PFSK-1 (cell line): ENCODE measurements around the gene NEDD4L.

Experiments
- POLR2AphosphoS5 ChIP-seq: IDR thresholded peaks from 2 replicates; pipeline ENCODE4 v1.6.1; 2012; ENCODE audit warnings: low read depth, mild to moderate bottlenecking, control low read depth, low read length, moderate library complexity
- SIN3A ChIP-seq: IDR thresholded peaks from 2 replicates; pipeline ENCODE4 v1.6.1; 2012; ENCODE audit warnings: mild to moderate bottlenecking, low read length, moderate library complexity, borderline replicate concordance; ENCODE audit not compliant: insufficient read depth
- TAF1 ChIP-seq: IDR thresholded peaks from 2 replicates; pipeline ENCODE4 v1.6.1; 2012; ENCODE audit warnings: low read length, control low read depth, borderline replicate concordance; ENCODE audit not compliant: insufficient read depth
- TF ChIP-seq, protein P1 (sequence below), 2 experiments: IDR thresholded peaks; 2 replicates each; pipeline versions ENCODE4 v1.6.1 to v1.8.0; 2011 to 2012; ENCODE audit warnings: low read depth in 2 of 2, low read length in 2 of 2, control low read depth in 1 of 2, inconsistent platforms in 1 of 2, mild to moderate bottlenecking in 1 of 2, moderate library complexity in 1 of 2; ENCODE audit not compliant: insufficient read depth in 1 of 2

DNA sequence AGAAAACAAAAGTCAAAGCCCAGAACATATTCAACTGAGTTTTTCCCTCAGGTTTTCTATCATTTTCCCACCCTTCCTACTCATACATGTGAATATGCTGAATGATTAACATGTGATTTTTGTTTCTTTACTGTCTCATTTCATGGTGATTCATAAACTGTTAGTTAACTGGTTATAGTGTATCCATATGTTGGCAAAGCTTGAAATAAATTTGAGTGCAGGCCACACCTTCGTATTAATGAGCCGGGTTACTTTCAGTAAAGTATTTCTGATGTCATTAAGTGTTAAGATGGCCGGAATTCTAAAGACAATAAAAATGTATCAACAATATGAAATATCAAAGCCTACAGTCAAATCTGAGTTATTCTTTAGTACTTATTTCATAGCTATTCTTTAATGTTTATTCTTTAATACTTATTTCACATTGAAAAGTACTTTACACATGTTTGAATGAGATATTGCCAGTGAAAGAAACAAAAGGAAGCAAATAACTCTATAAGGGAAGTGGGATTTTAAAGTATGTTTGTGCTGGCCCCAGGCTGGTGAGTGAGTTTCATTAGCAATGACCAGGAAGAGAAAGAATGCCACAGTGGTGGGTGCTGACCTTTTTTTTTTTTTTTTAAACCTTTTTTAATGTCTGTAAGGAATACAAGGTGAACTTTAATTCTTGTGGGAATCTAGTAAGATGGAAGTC, 178.6 kb downstream of the NEDD4L start:
- TF ChIP-seq POLR2AphosphoS5 (no peak), SIN3A (no peak), TAF1 (no peak)
- TF ChIP-seq, protein P1, sequence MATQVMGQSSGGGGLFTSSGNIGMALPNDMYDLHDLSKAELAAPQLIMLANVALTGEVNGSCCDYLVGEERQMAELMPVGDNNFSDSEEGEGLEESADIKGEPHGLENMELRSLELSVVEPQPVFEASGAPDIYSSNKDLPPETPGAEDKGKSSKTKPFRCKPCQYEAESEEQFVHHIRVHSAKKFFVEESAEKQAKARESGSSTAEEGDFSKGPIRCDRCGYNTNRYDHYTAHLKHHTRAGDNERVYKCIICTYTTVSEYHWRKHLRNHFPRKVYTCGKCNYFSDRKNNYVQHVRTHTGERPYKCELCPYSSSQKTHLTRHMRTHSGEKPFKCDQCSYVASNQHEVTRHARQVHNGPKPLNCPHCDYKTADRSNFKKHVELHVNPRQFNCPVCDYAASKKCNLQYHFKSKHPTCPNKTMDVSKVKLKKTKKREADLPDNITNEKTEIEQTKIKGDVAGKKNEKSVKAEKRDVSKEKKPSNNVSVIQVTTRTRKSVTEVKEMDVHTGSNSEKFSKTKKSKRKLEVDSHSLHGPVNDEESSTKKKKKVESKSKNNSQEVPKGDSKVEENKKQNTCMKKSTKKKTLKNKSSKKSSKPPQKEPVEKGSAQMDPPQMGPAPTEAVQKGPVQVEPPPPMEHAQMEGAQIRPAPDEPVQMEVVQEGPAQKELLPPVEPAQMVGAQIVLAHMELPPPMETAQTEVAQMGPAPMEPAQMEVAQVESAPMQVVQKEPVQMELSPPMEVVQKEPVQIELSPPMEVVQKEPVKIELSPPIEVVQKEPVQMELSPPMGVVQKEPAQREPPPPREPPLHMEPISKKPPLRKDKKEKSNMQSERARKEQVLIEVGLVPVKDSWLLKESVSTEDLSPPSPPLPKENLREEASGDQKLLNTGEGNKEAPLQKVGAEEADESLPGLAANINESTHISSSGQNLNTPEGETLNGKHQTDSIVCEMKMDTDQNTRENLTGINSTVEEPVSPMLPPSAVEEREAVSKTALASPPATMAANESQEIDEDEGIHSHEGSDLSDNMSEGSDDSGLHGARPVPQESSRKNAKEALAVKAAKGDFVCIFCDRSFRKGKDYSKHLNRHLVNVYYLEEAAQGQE (IDR thresholded peaks at IDR 0.05; ENCODE audit: insufficient read depth in 1 of 2, low read depth in 2 of 2, low read length in 2 of 2) = no peak
